ENCODE results near the gene MYBPHL. TPM values are rescaled to one million over a fixed set of nuclear protein-coding genes. Genes with fewer than 3 reads are reported as not detected.
A peak's percentile ranks its signal among the peaks of the same experiment; 100 is the strongest.

The MYBPHL gene
- total and polyA plus RNA-seq, 12 donors, result 0.23 to 2.7 (median 0.51) TPM; not detected in 1

GRCh38 chr1:109283748-109284600, 22.8 kb downstream of the MYBPHL start:
- Histone ChIP-seq H3K4me1 (peaks cover 4 to 31% (median 10%) of the 10 kb centered on the region in 9 donors), H3K9me3 (no peaks in the 10 kb centered on the region), H3K27me3 (peaks cover 0 to 2% (median 0%) of the 10 kb centered on the region in 7 donors), H3K36me3 (no peaks in the 10 kb centered on the region), H3K27ac (peak overlapping the region; percentile 68 to 92 (median 84)), H3K4me3 (peak overlapping the region; percentile 46 to 83 (median 72))
- peak in 3 of 8 donors; percentile 5 to 9 (median 6) for ATAC-seq
- 47 to 50% methylated on average over 17 of the region's 17 CpGs for WGBS, 2 donors
- no peak for DNase-seq
- no peak for TF ChIP-seq CTCF (IDR thresholded peaks at IDR 0.05)
- intact Hi-C loops (cut with DNase I), result loop anchor here in 6 of 10 donors (1.0 to 5.0 kb wide), 4 partner anchors 23 to 248 kb away; partner anchors contain the start of gene MYBPHL (in 1 of the 6)

- peaks cover 4 to 31% (median 10%) of the 10 kb centered on the region in 9 donors for H3K4me1 ChIP-seq
- TF ChIP-seq CTCF (IDR thresholded peaks at IDR 0.05), result peak in 7 of 9 donors; percentile 34 to 76 (median 51)
- peak within 1 kb of the TSS; percentile 46 to 83 (median 72) for H3K4me3 ChIP-seq
- DNase-seq, result peak; percentile 95 to 96
- H3K36me3 ChIP-seq, result no peaks in the 10 kb centered on the region
- H3K27me3 ChIP-seq, result peaks cover 0 to 2% (median 0%) of the 10 kb centered on the region in 7 donors
- ATAC-seq, result peak; percentile 99 to 100 (median 99)
- H3K9me3 ChIP-seq, result no peaks in the 10 kb centered on the region
- intact Hi-C loops (cut with DNase I), result loop anchor here in 6 of 10 donors (1.0 to 5.0 kb wide), 4 partner anchors 24 to 249 kb away; partner anchors contain the start of gene MYBPHL (in 1 of the 6)
- 1% methylated on average over 56 of the region's 56 CpGs for WGBS, 2 donors
- H3K27ac ChIP-seq, result peak within 1 kb of the TSS; percentile 68 to 92 (median 84)
These were observed 23.7 kb downstream of the MYBPHL start, which contains the start of gene PSRC1 for GRCh38 chr1:109282952-109283747. TSS of gene PSRC1 (minus strand) at chr1:109283145.

- intact Hi-C loops (cut with DNase I), result loop anchor here in 5 of 10 donors (2.0 to 5.0 kb wide), 3 partner anchors 24 to 250 kb away; partner anchors contain the start of gene MYBPHL (in 1 of the 5)
- WGBS, 2 donors, result 12 to 17% methylated on average over 10 of the region's 10 CpGs
- Histone ChIP-seq H3K27me3 (no peaks in the 10 kb centered on the region), H3K4me3 (peak overlapping the region; percentile 46 to 83 (median 72)), H3K36me3 (no peaks in the 10 kb centered on the region), H3K9me3 (no peaks in the 10 kb centered on the region), H3K27ac (peak overlapping the region in 9 of 10 donors; percentile 72 to 92 (median 85)), H3K4me1 (peaks cover 6 to 34% (median 10%) of the 10 kb centered on the region in 9 donors)
- no peak for TF ChIP-seq CTCF (IDR thresholded peaks at IDR 0.05)
- ATAC-seq, result no peak
- DNase-seq, result no peak
These were observed 24.3 kb downstream of the MYBPHL start for GRCh38 chr1:109282497-109282951.

Measured in heart right ventricle (tissue), 16 donors.